Measurements from ENCODE around the gene CEACAM19. TPM values are rescaled to one million over a fixed set of nuclear protein-coding genes. Genes with fewer than 3 reads are reported as not detected.

CEACAM19 gene
- total and polyA plus RNA-seq, 2 of the 13 experiments (the other 11 are each of a cell fraction or from before 2014, with no cell fraction given) = 1.3 to 4.0 TPM

GRCh38 chr19:44706506-44707236, 35.4 kb downstream of the CEACAM19 start:
- Histone ChIP-seq H3K27me3 (ENCODE audit: control insufficient read depth in 1 of 2, insufficient read depth in 2 of 2, low read length in 2 of 2) (no peaks in the 10 kb centered on the region), H2AFZ (ENCODE audit: low read length) (no peak overlapping the region), H3K4me3 (replicated peaks in 1 of 3; ENCODE audit: insufficient read depth in 1 of 3, low read depth in 2 of 3, low read length in 3 of 3) (no peak overlapping the region), H3K27ac (ENCODE audit: extremely low read length, insufficient read depth, low read length) (no peak overlapping the region), H3K9me3 (ENCODE audit: low read length) (no peaks in the 10 kb centered on the region), H3K79me2 (ENCODE audit: insufficient read depth, low read length) (no peaks in the 10 kb centered on the region), H3K4me1 (ENCODE audit: insufficient read depth, low read length) (peaks cover 17% of the 10 kb centered on the region), H4K20me1 (ENCODE audit: insufficient read depth, low read length) (no peaks in the 10 kb centered on the region), H3K4me2 (ENCODE audit: low read depth, low read length) (no peak overlapping the region), H3K9ac (ENCODE audit: insufficient read depth, low read depth, low read length) (no peak overlapping the region), H3K36me3 (replicated peaks in 1 of 2; ENCODE audit: control insufficient read depth in 1 of 2, insufficient read depth in 2 of 2, low read length in 2 of 2) (no peaks in the 10 kb centered on the region)
- 93% methylated on average over 6 of the region's 6 CpGs for WGBS (ENCODE audit: low lambda C conversion rate)
- ChIA-PET CTCF (ENCODE audit: low intra/inter-chr PET ratio, low total read pairs) (no interaction called here), POLR2A (no interaction called here)
- BruUV-seq (replicated peaks) = no TSS peak
- DNase-seq (ENCODE audit: low spot score) = no peak
- FAIRE-seq = no peak
- TF ChIP-seq ZSCAN22 (CRISPR knock-in tag; IDR thresholded peaks at IDR 0.05) (peak; percentile 96), MATR3 (CRISPR knock-in tag; IDR thresholded peaks at IDR 0.05) (no peak), ZEB1 (IDR thresholded peaks at IDR 0.05; ENCODE audit: insufficient replicate concordance, low read depth) (no peak), POLR2A (IDR thresholded peaks at IDR 0.05; ENCODE audit: insufficient read depth in 1 of 2, low read depth in 2 of 2, low read length in 2 of 2) (0 out of 4 replicates have a peak, but pooled peaks of 1 of the 2 experiments have one; percentile 6), GATA4 (IDR thresholded peaks at IDR 0.05; ENCODE audit: borderline replicate concordance, low read depth) (no peak), ZNF672 (CRISPR knock-in tag; IDR thresholded peaks at IDR 0.05) (peak; percentile 58; the same call in 1 of the 2 replicates), ZNF232 (CRISPR knock-in tag; IDR thresholded peaks at IDR 0.05; ENCODE audit: borderline replicate concordance) (no peak)
- ATAC-seq = no peak
- intact Hi-C loops (cut with micrococcal nuclease; ENCODE audit: unreplicated experiment) = no loop called here
- in situ Hi-C loops (cut with HindIII; ENCODE audit: extremely low pct_ligation_motif_present, low pct_unique_long_range_greater_than_20kb) = no loop called here

GRCh38 chr19:44707794-44708193, 36.5 kb downstream of the CEACAM19 start:
- no peak for FAIRE-seq
- CTCF ChIA-PET (ENCODE audit: low intra/inter-chr PET ratio, low total read pairs) = no interaction called here
- H3K4me2 ChIP-seq (ENCODE audit: low read depth, low read length) = no peak overlapping the region
- no peak for TF ChIP-seq TCF12 (IDR thresholded peaks at IDR 0.05)
- TF ChIP-seq TCF12 (CRISPR knock-in tag; IDR thresholded peaks at IDR 0.05) = no peak
- peak; percentile 97 for TF ChIP-seq AGO2 (optimal IDR thresholded peaks at IDR 0.05; ENCODE audit: low read depth, low read length)
- TF ChIP-seq, protein P1, sequence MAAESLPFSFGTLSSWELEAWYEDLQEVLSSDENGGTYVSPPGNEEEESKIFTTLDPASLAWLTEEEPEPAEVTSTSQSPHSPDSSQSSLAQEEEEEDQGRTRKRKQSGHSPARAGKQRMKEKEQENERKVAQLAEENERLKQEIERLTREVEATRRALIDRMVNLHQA (CRISPR knock-in tag; IDR thresholded peaks at IDR 0.05) = no peak
- TF ChIP-seq ZNF552 (CRISPR knock-in tag; IDR thresholded peaks at IDR 0.05; ENCODE audit: borderline replicate concordance) = no peak
- TF ChIP-seq, protein P2, sequence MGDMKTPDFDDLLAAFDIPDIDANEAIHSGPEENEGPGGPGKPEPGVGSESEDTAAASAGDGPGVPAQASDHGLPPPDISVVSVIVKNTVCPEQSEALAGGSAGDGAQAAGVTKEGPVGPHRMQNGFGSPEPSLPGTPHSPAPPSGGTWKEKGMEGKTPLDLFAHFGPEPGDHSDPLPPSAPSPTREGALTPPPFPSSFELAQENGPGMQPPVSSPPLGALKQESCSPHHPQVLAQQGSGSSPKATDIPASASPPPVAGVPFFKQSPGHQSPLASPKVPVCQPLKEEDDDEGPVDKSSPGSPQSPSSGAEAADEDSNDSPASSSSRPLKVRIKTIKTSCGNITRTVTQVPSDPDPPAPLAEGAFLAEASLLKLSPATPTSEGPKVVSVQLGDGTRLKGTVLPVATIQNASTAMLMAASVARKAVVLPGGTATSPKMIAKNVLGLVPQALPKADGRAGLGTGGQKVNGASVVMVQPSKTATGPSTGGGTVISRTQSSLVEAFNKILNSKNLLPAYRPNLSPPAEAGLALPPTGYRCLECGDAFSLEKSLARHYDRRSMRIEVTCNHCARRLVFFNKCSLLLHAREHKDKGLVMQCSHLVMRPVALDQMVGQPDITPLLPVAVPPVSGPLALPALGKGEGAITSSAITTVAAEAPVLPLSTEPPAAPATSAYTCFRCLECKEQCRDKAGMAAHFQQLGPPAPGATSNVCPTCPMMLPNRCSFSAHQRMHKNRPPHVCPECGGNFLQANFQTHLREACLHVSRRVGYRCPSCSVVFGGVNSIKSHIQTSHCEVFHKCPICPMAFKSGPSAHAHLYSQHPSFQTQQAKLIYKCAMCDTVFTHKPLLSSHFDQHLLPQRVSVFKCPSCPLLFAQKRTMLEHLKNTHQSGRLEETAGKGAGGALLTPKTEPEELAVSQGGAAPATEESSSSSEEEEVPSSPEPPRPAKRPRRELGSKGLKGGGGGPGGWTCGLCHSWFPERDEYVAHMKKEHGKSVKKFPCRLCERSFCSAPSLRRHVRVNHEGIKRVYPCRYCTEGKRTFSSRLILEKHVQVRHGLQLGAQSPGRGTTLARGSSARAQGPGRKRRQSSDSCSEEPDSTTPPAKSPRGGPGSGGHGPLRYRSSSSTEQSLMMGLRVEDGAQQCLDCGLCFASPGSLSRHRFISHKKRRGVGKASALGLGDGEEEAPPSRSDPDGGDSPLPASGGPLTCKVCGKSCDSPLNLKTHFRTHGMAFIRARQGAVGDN (CRISPR knock-in tag; IDR thresholded peaks at IDR 0.05) = 0 out of 2 replicates have a peak, but pooled peaks have one; percentile 27
- TF ChIP-seq TCF7 (IDR thresholded peaks at IDR 0.05; ENCODE audit: low read depth) = no peak
- TF ChIP-seq ZNF326 (CRISPR knock-in tag; IDR thresholded peaks at IDR 0.05; ENCODE audit: borderline replicate concordance) = 0 out of 2 replicates have a peak, but pooled peaks have one; percentile 13
- no peak for TF ChIP-seq ZNF543 (CRISPR knock-in tag; IDR thresholded peaks at IDR 0.05)

More at GRCh38 chr19:44707794-44708193, 36.5 kb downstream of the CEACAM19 start:
- Histone ChIP-seq H3K27ac (ENCODE audit: extremely low read length, insufficient read depth, low read length) (no peak overlapping the region), H3K4me1 (ENCODE audit: insufficient read depth, low read length) (peaks cover 12% of the 10 kb centered on the region), H3K36me3 (replicated peaks in 1 of 2; ENCODE audit: control insufficient read depth in 1 of 2, insufficient read depth in 2 of 2, low read length in 2 of 2) (no peaks in the 10 kb centered on the region), H3K4me3 (replicated peaks in 1 of 3; ENCODE audit: insufficient read depth in 1 of 3, low read depth in 2 of 3, low read length in 3 of 3) (no peak overlapping the region), H2AFZ (ENCODE audit: low read length) (no peak overlapping the region), H3K9ac (ENCODE audit: insufficient read depth, low read depth, low read length) (no peak overlapping the region), H3K79me2 (ENCODE audit: insufficient read depth, low read length) (no peaks in the 10 kb centered on the region), H4K20me1 (ENCODE audit: insufficient read depth, low read length) (no peaks in the 10 kb centered on the region; the same call in 1 of the 2 replicates), H3K27me3 (ENCODE audit: control insufficient read depth in 1 of 2, insufficient read depth in 2 of 2, low read length in 2 of 2) (no peaks in the 10 kb centered on the region), H3K9me3 (ENCODE audit: low read length) (no peaks in the 10 kb centered on the region)
- intact Hi-C loops (cut with micrococcal nuclease; ENCODE audit: unreplicated experiment) (no loop called here), in situ Hi-C loops (cut with HindIII; ENCODE audit: extremely low pct_ligation_motif_present, low pct_unique_long_range_greater_than_20kb) (no loop called here)
- DNase-seq (ENCODE audit: low spot score) (no peak), ATAC-seq (no peak)
- 100% methylated on average over 2 of the region's 20 CpGs for WGBS (ENCODE audit: low lambda C conversion rate)
- BruUV-seq (replicated peaks) = no TSS peak
- POLR2A ChIA-PET = no interaction called here
